Liver (tissue), 3 donors: ENCODE measurements around the gene MRPL49.

Experiments used
- CTCF ChIP-seq: fragments of 150-350 bp; IDR thresholded peaks from 2 replicates; pipeline ENCODE4 v1.5.1; 2017; ENCODE audit warnings: improper control_type of control experiment, low read depth, low read length; ENCODE audit not compliant: missing input control
- MAX ChIP-seq: IDR thresholded peaks from 2 replicates; pipeline ENCODE4 v1.6.1; 2016; ENCODE audit warnings: antibody characterized with exemption
- RAD21 ChIP-seq, 2 donors: IDR thresholded peaks; 2 replicates each; pipeline ENCODE4 v1.6.1; 2016; ENCODE audit warnings: antibody characterized with exemption in 2 of 2, mild to moderate bottlenecking in 2 of 2
- SP1 ChIP-seq: IDR thresholded peaks from 2 replicates; pipeline ENCODE4 v1.6.1; 2018; ENCODE audit warnings: antibody characterized with exemption, mild to moderate bottlenecking
- ZBTB33 ChIP-seq: IDR thresholded peaks from 2 replicates; pipeline ENCODE4 v1.6.1; 2016; ENCODE audit warnings: antibody characterized with exemption
- donor health status: healthy.
- donor health status: healthy.

GRCh38 chr11:65087216-65087615 lies 34.9 kb upstream of the MRPL49 start:
- TF ChIP-seq CTCF (no peak), SP1 (no peak), ZBTB33 (no peak), MAX (no peak), RAD21 (IDR thresholded peaks at IDR 0.05) (no peak)
